GM23338 (cell line): Measurements from ENCODE around the gene ZEB2.

Experiments used
- CREB1 ChIP-seq: fragments of 250-450 bp; sonication (Bioruptor Pico); IDR thresholded peaks from 2 replicates; pipeline ENCODE4 v1.5.0; 2020; ENCODE audit warnings: low read depth, mild to moderate bottlenecking, moderate library complexity
- CTCF ChIP-seq, 2 experiments: fragments of 200-600 bp in 1 of 2; sonication (generic) in 1 of 2; conservative IDR thresholded peaks; 2 replicates each; pipeline versions ENCODE4 v1.5.1 to v1.6.1; 2016 to 2017; ENCODE audit warnings: antibody characterized with exemption in 2 of 2, low read depth in 2 of 2, mild to moderate bottlenecking in 2 of 2, moderate library complexity in 1 of 2
- ETS1 ChIP-seq: IDR thresholded peaks from 2 replicates; pipeline ENCODE4 v1.6.1; 2016; ENCODE audit warnings: antibody characterized with exemption
- EZH2 ChIP-seq: fragments of 200-600 bp; sonication (generic); IDR thresholded peaks from one replicate; pipeline ENCODE4 v1.8.0; 2017; ENCODE audit warnings: antibody characterized with exemption, mild to moderate bottlenecking, low read depth; ENCODE audit not compliant: unreplicated experiment
- JUNB ChIP-seq: IDR thresholded peaks from one replicate; pipeline ENCODE4 v1.6.1; 2016; ENCODE audit warnings: antibody characterized with exemption; ENCODE audit not compliant: unreplicated experiment
- NANOG ChIP-seq: IDR thresholded peaks from 2 replicates; pipeline ENCODE4 v1.6.1; 2016; ENCODE audit warnings: antibody characterized with exemption, borderline replicate concordance
- POLR2AphosphoS5 ChIP-seq: IDR thresholded peaks from 2 replicates; pipeline ENCODE4 v1.6.1; 2016; ENCODE audit warnings: antibody characterized with exemption, low read depth
- REST ChIP-seq: IDR thresholded peaks from one replicate; pipeline ENCODE4 v1.6.1; 2018; ENCODE audit warnings: antibody characterized with exemption; ENCODE audit not compliant: unreplicated experiment
- STAT1 ChIP-seq: IDR thresholded peaks from one replicate; pipeline ENCODE4 v1.6.1; 2016; ENCODE audit warnings: antibody characterized with exemption; ENCODE audit not compliant: unreplicated experiment
- ZNF114 ChIP-seq: fragments of 250-450 bp; sonication (Bioruptor Pico); IDR thresholded peaks from 2 replicates; pipeline ENCODE4 v1.5.0; 2020; ENCODE audit warnings: mild to moderate bottlenecking, moderate library complexity
- ZNF331 ChIP-seq: fragments of 250-450 bp; sonication (Bioruptor Pico); IDR thresholded peaks from 2 replicates; pipeline ENCODE4 v1.5.0; 2020; ENCODE audit warnings: low read depth, mild to moderate bottlenecking, moderate library complexity

GRCh38 chr2:144559681-144560080 lies 39.8 kb upstream of the ZEB2 start:
- no peak for TF ChIP-seq ETS1
- no peak for TF ChIP-seq POLR2AphosphoS5
- no peak for TF ChIP-seq CTCF (conservative IDR thresholded peaks at IDR 0.05; ENCODE audit: low read depth in 2 of 2)
- no peak for TF ChIP-seq EZH2
- TF ChIP-seq CREB1: no peak
- TF ChIP-seq STAT1: no peak
- no peak for TF ChIP-seq REST
- TF ChIP-seq ZNF114 (CRISPR knock-in tag): no peak
- no peak for TF ChIP-seq NANOG
- no peak for TF ChIP-seq ZNF331
- no peak for TF ChIP-seq JUNB
